ENCODE data around the gene PLD4. TPM values are rescaled to one million over a fixed set of nuclear protein-coding genes. Genes with fewer than 3 reads are reported as not detected.
"Not testable (repeated sequence)": the region's sequence is repeated elsewhere in the genome, so short reads cannot be mapped to it uniquely, and the experiment has no call there.

The PLD4 gene
- total RNA-seq, 1 donor from 2014 or later, result 7.7 TPM

DNA sequence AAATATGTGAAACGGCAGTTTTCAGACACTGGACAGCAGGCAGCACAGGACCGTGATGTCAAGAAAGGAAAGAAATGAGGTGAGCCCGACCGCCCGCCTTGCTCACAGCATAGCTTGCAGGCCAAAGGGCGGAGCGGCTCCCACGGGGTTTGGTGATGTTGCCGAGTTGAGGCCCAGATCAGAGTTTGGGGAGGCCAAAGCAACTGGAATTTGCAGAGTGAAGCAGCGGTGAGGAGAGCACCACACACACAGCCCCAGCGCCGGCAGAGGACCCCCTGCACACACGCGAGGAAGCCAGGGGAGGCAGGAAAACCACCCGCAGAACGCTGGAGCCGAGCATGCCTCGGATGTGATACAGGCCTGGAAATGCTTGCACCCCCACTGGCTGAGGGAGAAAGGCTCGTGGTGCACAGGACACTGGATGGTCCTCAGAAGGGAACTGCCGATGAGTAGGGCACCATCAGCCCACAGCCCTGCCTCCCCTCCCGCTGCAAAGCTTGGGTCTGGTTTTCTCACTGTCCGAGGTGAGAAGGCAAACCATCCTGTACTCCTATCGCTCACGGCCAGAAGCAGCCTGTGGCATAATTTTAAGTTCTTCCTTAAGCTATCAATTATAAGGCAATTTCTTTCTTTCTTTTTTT is 25.7 kb upstream of the PLD4 start:
- DNase-seq, result peak; percentile 14

- no peak for DNase-seq
These were observed 24.9 kb upstream of the PLD4 start for GRCh38 chr14:104899781-104900180.

- no peak for DNase-seq
These were observed 23.8 kb upstream of the PLD4 start for GRCh38 chr14:104900639-104901512.

GRCh38 chr14:104903990-104904389 is 20.7 kb upstream of the PLD4 start:
- DNase-seq, result no peak

GRCh38 chr14:104904650-104905578 is 19.8 kb upstream of the PLD4 start:
- not testable (repeated sequence) for DNase-seq

- not testable (repeated sequence) for DNase-seq
These were observed 19.1 kb upstream of the PLD4 start for GRCh38 chr14:104905579-104905933.

- DNase-seq, result no peak
These were observed 16.4 kb upstream of the PLD4 start for GRCh38 chr14:104908303-104908702.

DNA sequence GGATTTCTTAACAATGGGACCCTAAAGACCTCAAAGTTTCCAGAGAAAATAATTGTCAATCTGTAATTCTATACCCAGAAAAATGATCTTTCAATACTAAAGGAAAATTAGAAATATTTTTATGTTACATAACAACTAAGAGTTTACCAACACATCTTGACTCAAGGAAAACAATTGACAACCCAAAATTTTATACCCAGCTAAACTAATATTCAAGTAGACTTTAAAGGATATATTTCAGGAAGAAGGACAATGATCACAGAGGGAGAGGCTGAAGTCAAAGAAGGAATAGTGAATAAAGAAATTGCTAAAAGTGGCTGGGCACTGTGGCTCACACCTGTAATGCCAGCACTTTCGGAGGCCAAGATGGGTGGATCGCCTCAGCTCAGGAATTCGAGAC is 12.6 kb upstream of the PLD4 start:
- DNase-seq, result no peak

GRCh38 chr14:104913435-104913834 is 11.2 kb upstream of the PLD4 start:
- DNase-seq, result peak; percentile 69

DNA sequence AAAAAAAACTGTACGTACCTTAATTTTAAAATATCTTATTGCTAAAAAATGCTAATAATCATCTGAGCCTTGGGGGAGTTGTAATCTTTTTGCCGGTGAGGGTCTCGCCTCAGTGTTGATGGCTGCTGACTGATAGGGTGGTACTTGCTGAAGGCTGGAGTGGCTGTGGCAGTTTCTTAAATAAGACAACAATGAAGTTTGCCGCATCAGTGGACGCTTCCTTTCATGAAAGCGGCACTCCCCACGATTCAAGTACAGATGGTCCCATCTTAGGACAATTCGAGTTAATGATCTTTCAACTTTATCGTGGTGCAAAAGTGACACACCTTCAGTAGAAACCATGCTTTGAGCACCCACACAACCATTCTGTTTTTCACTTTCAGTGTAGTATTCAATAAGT is 7.6 kb upstream of the PLD4 start:
- DNase-seq, result no peak

DNA sequence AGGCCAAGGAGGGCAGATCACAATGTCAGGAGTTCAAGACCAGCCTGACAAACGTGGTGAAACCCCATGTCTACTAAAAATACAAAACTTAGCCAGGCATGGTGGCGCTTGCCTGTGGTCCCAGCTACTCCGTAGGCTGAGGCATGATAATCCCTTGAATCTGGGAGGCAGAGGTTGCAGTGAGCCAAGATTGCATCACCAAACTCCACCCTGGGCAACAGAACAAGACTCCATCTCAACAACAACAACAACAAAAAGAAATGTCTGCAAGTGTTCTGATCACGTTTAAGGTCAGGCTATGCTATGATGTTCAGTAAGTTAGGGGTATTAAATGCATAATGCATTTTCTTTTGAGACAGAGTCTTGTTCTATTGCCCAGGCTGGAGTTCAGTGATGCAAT is 6.7 kb upstream of the PLD4 start:
- DNase-seq, result no peak

- not testable (repeated sequence) for DNase-seq
These were observed 5.3 kb upstream of the PLD4 start for GRCh38 chr14:104919152-104919992.

- no peak for DNase-seq
These were observed 4.7 kb upstream of the PLD4 start for GRCh38 chr14:104919993-104920315.

DNA sequence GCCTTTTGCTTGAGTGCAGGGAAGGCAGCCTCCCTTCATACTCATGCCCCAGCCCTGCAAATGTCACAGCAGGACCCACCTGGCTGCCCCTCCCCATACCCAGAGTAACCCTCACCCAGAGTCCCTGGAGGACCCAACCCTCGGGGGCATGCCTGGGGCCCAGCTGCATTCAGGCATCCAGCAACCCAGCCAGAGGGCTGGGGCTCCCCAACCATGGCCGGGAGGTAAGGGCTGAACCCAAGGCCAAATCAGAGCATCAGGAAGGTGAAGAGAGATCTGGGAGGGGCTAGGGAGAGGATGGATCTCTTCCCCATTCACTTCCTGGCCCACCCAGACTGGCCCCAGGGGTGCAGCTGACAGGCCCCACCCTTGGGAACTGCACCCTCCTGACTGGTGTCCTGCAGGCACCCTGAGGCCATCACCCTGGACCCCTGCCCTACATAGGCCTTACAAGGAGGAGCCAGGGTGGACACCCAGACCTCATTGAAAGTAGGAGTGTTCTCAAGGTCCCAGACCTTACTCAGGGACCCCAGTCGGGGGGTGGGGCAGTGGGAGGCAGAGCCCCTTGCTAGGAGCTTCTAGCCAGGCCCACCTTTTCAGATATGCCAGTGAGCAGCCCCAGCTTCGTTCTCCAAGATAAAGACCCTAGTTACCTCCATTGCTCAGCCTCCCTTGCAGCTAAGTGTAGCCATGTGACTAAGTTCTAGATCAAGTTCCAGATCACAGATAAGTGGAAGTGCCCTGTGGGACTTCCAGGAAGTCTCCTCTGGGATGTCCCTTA is 849 bp upstream of the PLD4 start:
- DNase-seq, result no peak

DNA sequence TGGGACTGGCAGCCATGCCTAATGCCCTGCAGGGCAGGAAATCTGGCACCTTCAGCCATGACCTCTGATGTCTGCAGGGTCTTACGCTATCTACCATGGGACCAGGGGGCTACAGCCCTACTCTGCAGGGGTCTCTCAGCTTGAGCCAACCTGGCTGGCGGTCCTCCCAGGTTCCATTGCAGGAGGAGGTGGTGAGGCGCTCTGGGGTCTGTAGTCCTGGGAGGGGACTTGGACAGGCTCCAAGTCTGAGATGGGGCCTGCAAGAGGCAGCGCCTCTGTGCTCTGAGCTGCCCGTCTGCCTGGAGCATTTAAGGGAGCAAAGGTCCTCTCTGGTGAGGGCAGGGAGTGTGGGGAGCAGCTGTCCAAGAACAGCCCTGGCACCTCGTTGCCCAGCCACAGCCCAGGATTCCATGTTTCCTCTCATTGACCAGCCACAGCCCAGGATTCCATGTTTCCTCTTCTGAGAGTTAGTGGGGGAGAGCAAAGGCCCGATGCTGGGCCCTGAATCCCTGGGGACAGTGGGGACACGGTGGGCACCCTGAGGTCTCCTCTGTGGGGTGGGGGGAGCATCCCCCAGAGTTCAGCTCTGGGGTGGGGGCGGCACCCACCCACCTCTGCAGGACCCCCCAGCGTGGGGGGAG is 655 bp downstream of the PLD4 start:
- DNase-seq, result no peak

DNA sequence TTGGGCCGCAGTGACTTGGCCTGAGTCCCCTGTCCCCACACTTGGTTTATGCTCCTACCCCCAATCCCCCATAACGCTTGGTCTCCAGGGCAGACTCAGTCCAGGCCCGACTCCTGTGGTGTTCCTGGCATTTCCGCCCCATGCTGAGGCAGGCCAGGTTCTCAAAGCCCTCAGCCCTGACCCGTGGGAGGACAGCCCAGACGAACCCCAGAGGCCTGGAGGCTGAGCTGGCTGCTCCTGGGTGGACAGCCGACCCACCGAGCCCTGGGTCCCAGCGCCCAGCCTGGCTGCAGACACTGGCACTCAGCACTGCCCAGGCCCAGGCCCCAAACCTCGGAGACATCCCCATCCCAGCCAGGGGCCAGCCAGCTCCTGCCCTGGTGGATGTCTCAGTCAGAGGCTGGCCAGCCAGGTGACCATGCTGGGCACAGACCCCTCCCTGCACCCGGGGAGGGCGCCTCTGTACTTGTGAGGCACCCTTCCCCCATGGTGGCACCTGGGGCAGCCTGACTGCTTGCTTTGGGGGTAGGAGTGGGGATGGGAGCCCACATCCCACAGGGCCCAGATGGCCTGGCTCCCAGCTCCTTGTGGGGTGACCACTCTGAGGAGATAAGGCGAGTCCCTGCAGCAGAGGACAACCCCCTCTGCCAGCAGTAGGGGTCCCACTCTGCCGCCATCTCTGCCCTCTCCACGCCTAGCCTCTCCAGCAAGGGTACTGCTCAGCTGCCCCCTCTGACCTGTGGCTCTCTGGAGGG is 1.4 kb downstream of the PLD4 start:
- DNase-seq, result no peak

DNA sequence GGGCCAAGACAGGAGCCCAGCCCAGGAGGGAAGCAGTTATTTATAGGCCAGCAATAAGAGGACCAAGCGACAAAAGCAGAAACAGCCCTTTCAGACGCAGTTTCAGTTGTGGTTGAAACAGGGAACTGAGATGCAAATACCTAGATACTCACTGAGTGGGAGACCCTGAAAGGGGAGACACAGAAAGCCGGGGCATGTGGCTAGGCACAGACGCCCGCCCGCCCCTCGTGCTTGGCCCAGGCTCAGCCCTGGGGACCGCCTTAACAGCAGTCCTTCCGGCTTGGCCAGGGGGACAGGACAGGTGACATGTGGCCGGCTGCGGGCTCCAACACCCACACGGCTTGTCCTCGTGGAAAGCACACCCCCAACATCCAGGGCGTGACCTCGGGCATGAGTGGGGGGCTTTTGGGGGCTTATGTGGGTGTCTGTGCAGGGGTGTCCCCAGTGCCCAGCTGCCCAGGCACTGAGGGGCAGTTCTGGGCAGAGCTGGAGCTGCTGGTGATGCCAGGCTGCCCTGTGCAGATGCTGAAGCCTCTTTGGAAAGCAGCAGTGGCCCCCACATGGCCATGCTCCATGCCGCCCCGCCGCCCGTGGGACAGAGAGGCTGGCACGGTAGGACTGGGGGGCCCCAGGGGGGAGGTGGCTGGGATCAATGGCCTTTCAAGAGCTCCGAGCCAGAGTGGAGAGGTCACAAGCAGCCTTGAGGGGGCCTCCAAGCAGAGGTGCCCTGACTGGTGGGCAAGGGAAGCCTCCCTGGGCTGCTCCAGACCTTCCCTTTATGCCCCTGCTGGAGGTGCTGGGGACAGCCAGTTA is 2.1 kb downstream of the PLD4 start:
- DNase-seq, result no peak

DNA sequence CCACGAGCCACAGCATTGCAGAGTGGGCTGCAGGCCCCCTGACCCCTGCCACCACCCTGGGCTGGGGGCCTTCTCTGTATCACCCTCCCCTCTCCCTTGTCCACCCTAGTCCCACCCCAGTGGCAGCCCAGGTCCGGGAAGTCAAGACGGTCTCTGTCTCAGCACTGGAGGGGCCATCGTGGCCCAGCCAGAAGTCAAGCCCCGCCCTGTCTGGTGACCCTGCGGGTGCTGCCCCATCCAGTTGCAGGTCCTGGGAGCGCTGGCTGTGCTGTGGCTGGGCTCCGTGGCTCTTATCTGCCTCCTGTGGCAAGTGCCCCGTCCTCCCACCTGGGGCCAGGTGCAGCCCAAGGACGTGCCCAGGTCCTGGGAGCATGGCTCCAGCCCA is 2.7 kb downstream of the PLD4 start:
- DNase-seq, result no peak

DNA sequence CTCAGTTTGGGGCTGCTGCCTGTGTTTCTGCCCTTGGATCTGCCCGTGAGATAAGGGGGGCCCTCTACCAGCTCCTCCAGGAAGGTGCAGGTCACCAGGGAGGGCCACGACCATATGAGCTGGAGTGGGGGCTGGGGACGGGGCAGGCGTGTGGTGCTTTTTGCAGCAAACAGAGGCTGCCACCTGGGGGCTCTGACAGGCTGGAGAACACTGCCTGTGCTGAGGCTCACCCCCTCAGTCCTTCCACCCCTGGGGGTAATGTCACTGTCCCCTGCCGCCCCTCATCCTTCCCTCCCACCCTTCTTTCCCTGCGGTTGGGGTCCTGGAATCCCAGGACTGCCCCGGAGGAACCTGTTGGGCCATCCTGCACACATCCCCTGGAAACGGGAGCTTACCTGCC is 3.2 kb downstream of the PLD4 start:
- DNase-seq, result no peak

All from tongue (tissue), 2 donors.